ENCODE results near the gene KLRB1.

DNA sequence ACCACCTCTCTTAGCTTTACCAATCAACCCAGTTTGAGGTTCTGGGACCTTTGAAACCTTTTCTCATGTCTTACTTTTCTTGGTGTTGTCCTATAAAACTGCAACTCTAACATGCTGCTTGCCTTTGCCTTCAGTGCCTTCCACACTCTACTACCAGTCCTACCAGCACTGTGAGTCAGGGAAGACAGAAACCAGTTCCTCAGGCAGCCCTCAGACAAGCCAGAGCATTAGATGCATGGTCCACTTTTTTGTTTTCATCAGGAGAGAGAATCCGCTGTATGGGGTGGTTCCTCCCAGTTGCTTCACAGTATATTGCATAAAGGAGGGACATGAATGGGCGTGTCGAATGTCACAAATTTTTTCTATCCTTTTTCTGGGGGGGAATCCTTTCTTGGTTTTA is 17.3 kb upstream of the KLRB1 start:
- TF ChIP-seq, protein P1, sequence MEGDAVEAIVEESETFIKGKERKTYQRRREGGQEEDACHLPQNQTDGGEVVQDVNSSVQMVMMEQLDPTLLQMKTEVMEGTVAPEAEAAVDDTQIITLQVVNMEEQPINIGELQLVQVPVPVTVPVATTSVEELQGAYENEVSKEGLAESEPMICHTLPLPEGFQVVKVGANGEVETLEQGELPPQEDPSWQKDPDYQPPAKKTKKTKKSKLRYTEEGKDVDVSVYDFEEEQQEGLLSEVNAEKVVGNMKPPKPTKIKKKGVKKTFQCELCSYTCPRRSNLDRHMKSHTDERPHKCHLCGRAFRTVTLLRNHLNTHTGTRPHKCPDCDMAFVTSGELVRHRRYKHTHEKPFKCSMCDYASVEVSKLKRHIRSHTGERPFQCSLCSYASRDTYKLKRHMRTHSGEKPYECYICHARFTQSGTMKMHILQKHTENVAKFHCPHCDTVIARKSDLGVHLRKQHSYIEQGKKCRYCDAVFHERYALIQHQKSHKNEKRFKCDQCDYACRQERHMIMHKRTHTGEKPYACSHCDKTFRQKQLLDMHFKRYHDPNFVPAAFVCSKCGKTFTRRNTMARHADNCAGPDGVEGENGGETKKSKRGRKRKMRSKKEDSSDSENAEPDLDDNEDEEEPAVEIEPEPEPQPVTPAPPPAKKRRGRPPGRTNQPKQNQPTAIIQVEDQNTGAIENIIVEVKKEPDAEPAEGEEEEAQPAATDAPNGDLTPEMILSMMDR (IDR thresholded peaks at IDR 0.05 in 2 of 3, conservative IDR thresholded peaks at IDR 0.05 in 1 of 3; ENCODE audit: borderline replicate concordance in 1 of 3, insufficient read depth in 1 of 3, low read depth in 2 of 3, low read length in 2 of 3) = no peak
- no peak for TF ChIP-seq POLR2AphosphoS5 (IDR thresholded peaks at IDR 0.05; ENCODE audit: low read depth, low read length)
- TF ChIP-seq, protein P2, sequence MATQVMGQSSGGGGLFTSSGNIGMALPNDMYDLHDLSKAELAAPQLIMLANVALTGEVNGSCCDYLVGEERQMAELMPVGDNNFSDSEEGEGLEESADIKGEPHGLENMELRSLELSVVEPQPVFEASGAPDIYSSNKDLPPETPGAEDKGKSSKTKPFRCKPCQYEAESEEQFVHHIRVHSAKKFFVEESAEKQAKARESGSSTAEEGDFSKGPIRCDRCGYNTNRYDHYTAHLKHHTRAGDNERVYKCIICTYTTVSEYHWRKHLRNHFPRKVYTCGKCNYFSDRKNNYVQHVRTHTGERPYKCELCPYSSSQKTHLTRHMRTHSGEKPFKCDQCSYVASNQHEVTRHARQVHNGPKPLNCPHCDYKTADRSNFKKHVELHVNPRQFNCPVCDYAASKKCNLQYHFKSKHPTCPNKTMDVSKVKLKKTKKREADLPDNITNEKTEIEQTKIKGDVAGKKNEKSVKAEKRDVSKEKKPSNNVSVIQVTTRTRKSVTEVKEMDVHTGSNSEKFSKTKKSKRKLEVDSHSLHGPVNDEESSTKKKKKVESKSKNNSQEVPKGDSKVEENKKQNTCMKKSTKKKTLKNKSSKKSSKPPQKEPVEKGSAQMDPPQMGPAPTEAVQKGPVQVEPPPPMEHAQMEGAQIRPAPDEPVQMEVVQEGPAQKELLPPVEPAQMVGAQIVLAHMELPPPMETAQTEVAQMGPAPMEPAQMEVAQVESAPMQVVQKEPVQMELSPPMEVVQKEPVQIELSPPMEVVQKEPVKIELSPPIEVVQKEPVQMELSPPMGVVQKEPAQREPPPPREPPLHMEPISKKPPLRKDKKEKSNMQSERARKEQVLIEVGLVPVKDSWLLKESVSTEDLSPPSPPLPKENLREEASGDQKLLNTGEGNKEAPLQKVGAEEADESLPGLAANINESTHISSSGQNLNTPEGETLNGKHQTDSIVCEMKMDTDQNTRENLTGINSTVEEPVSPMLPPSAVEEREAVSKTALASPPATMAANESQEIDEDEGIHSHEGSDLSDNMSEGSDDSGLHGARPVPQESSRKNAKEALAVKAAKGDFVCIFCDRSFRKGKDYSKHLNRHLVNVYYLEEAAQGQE (IDR thresholded peaks at IDR 0.05; ENCODE audit: low read depth) = no peak
- TF ChIP-seq YY1 (IDR thresholded peaks at IDR 0.05; ENCODE audit: extremely low read depth, insufficient replicate concordance, low read depth, low read length) = no peak
- TF ChIP-seq SIN3A (IDR thresholded peaks at IDR 0.05; ENCODE audit: low read depth) = no peak
- no peak for TF ChIP-seq EZH2phosphoT487 (IDR thresholded peaks at IDR 0.05; ENCODE audit: borderline replicate concordance)
- TF ChIP-seq ELF1 (IDR thresholded peaks at IDR 0.05; ENCODE audit: borderline replicate concordance, low read depth) = no peak
- TF ChIP-seq EZH2 (IDR thresholded peaks at IDR 0.05) = no peak
- no peak for TF ChIP-seq JUND (IDR thresholded peaks at IDR 0.05)
- TF ChIP-seq, protein P3, sequence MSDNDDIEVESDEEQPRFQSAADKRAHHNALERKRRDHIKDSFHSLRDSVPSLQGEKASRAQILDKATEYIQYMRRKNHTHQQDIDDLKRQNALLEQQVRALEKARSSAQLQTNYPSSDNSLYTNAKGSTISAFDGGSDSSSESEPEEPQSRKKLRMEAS (IDR thresholded peaks at IDR 0.05) = no peak
- no peak for TF ChIP-seq RAD21 (IDR thresholded peaks at IDR 0.05; ENCODE audit: low read depth)
- TF ChIP-seq POLR2A (IDR thresholded peaks at IDR 0.05; ENCODE audit: borderline replicate concordance, extremely low read depth, insufficient read depth, insufficient read length) = no peak
- no peak for TF ChIP-seq EGR1 (IDR thresholded peaks at IDR 0.05; ENCODE audit: low read depth)

Data from HCT116 (cell line).